Vagina (tissue), 2 donors: ENCODE measurements around the gene WDR48. TPM values are rescaled to one million over a fixed set of nuclear protein-coding genes. Genes with fewer than 3 reads are reported as not detected.

ENCODE experiments used
- DNase-seq, 2 donors: peaks; one replicate each; pipeline ENCODE4 v3.0.0-alpha.2; 2017; ENCODE audit errors: extremely low spot score in 2 of 2
- H3K27ac ChIP-seq: fragments of 200-600 bp; sonication (generic); one replicate; pipeline ENCODE4 v1.5.1; 2019
- H3K27me3 ChIP-seq: fragments of 200-600 bp; sonication (generic); one replicate; pipeline ENCODE4 v1.5.1; 2019
- H3K36me3 ChIP-seq, 2 donors: fragments of 200-600 bp; sonication (generic); one replicate each; pipeline ENCODE4 v1.5.1; 2017 to 2019
- H3K4me1 ChIP-seq: fragments of 200-600 bp; sonication (generic); one replicate; pipeline ENCODE4 v1.5.1; 2019
- H3K4me3 ChIP-seq, 2 donors: fragments of 200-600 bp; sonication (generic); 1 replicate in 1 of 2; 2 replicates in 1 of 2; pipeline ENCODE4 v1.5.1; 2016 to 2019
- H3K9me3 ChIP-seq: fragments of 200-600 bp; sonication (generic); one replicate; pipeline ENCODE4 v1.5.1; 2019
- POLR2A ChIP-seq, 2 donors: fragments of 450-650 bp; IDR thresholded peaks; one replicate each; pipeline ENCODE4 v1.6.1; 2017; ENCODE audit warnings: antibody characterized with exemption in 2 of 2, mild to moderate bottlenecking in 2 of 2, moderate library complexity in 2 of 2
- POLR2AphosphoS5 ChIP-seq, 2 donors: sonication (generic); formaldehyde crosslinking; IDR thresholded peaks; one replicate each; pipeline ENCODE4 v1.9.0; 2017; ENCODE audit warnings: antibody characterized with exemption in 2 of 2, mild to moderate bottlenecking in 2 of 2, low read depth in 1 of 2; ENCODE audit not compliant: insufficient read depth in 1 of 2
- intact Hi-C: fragments of 100-400 bp; cut with DNase I; formaldehyde crosslinking; loops from one replicate; pipeline ENCODE4 v1.15.1; 2023
- total RNA-seq: library from RNA; depleted of rRNA; stranded (reverse); fragments of >200 nt; gene quantifications from one replicate; pipeline ENCODE4 v1.2.3, GENCODE V29; 2016
- TF ChIP-seq, protein P1 (sequence below), 3 experiments: fragments of 450-650 bp in 2 of 3; fragments of 200-600 bp in 1 of 3; sonication (generic) in 1 of 3; IDR thresholded peaks; one replicate each; pipeline ENCODE4 v1.5.1; 2017 to 2019; ENCODE audit warnings: antibody characterized with exemption in 3 of 3, mild to moderate bottlenecking in 2 of 3, moderate library complexity in 2 of 3

The WDR48 gene
- total RNA-seq, 1 donor from 2014 or later, result 43.7 TPM

DNA sequence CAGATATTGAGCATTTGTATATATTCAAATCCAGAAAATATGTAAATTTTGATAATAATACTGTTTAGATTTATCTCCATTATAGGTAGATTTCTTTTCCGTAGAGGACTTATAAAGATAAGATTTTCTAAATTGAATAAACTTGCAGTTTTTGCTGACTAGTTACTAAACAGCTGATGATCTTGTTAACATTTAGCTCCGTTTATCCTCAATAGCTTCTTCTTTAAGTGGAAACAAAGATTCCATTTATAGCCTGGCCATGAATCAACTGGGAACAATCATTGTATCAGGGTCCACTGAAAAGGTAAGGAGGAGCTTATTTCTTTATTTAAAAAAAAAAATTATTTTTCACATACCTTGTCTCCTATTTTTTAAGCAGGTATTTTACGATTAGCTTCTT lies 16.7 kb downstream of the WDR48 start:
- H3K4me1 ChIP-seq, result no peaks in the 10 kb centered on the region
- no peak for TF ChIP-seq POLR2A (IDR thresholded peaks at IDR 0.05)
- TF ChIP-seq POLR2AphosphoS5 (IDR thresholded peaks at IDR 0.05; ENCODE audit: insufficient read depth in 1 of 2, low read depth in 1 of 2), result no peak
- TF ChIP-seq, protein P1, sequence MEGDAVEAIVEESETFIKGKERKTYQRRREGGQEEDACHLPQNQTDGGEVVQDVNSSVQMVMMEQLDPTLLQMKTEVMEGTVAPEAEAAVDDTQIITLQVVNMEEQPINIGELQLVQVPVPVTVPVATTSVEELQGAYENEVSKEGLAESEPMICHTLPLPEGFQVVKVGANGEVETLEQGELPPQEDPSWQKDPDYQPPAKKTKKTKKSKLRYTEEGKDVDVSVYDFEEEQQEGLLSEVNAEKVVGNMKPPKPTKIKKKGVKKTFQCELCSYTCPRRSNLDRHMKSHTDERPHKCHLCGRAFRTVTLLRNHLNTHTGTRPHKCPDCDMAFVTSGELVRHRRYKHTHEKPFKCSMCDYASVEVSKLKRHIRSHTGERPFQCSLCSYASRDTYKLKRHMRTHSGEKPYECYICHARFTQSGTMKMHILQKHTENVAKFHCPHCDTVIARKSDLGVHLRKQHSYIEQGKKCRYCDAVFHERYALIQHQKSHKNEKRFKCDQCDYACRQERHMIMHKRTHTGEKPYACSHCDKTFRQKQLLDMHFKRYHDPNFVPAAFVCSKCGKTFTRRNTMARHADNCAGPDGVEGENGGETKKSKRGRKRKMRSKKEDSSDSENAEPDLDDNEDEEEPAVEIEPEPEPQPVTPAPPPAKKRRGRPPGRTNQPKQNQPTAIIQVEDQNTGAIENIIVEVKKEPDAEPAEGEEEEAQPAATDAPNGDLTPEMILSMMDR (IDR thresholded peaks at IDR 0.05), result no peak
- intact Hi-C loops, result no loop called here
- no peaks in the 10 kb centered on the region for H3K27me3 ChIP-seq
- H3K4me3 ChIP-seq, result no peak overlapping the region
- H3K9me3 ChIP-seq, result no peaks in the 10 kb centered on the region
- peaks cover 0 to 35% of the 10 kb centered on the region in 2 donors for H3K36me3 ChIP-seq
- no peak for DNase-seq
- H3K27ac ChIP-seq, result no peak overlapping the region

DNA sequence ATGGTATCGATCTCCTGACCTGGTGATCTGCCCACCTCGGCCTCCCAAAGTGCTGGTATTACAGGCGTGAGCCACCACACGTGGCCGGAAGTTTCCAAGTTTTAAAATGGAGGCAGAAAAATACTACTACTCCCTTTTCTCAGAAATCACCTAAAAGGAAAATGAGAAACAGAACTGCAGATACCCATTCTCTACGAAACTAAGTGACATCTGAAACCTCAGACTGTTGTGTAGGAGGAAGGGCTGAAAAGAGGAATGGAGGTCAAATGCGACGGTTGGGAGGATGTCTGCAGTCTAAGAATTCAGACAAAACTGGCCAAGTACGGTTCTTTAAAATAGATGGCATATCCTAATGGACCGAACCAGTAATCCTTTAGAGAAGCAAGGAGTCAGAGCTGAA lies 24.1 kb downstream of the WDR48 start:
- H3K27ac ChIP-seq, result no peak overlapping the region
- no peaks in the 10 kb centered on the region for H3K9me3 ChIP-seq
- TF ChIP-seq POLR2A (IDR thresholded peaks at IDR 0.05), result no peak
- TF ChIP-seq, protein P1 (IDR thresholded peaks at IDR 0.05), result no peak
- DNase-seq, result no peak
- intact Hi-C loops, result no loop called here
- no peaks in the 10 kb centered on the region for H3K4me1 ChIP-seq
- H3K27me3 ChIP-seq, result no peaks in the 10 kb centered on the region
- H3K36me3 ChIP-seq, result peaks cover 0 to 53% of the 10 kb centered on the region in 2 donors
- H3K4me3 ChIP-seq, result no peak overlapping the region

DNA sequence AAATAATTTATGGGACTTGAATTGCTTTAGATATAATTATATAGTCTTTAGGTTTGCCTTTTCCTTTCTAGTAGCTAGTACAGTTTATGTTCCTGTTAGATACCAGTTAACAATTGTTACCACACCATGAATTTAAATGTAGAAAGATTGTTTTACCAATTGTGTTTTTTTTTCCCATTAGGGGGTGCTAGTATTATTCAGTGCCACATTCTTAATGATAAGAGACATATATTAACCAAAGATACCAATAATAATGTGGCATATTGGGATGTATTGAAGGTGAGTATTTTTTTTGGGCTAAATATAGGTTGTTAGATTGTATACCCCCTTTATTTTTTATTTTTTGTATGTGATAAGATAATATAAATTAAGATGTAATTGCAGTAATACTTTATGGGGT lies 27.7 kb downstream of the WDR48 start:
- intact Hi-C loops, result no loop called here
- peaks cover 0 to 47% of the 10 kb centered on the region in 2 donors for H3K36me3 ChIP-seq
- no peaks in the 10 kb centered on the region for H3K27me3 ChIP-seq
- H3K4me3 ChIP-seq, result no peak overlapping the region
- no peaks in the 10 kb centered on the region for H3K4me1 ChIP-seq
- no peak for TF ChIP-seq POLR2A (IDR thresholded peaks at IDR 0.05)
- TF ChIP-seq, protein P1 (IDR thresholded peaks at IDR 0.05), result no peak
- TF ChIP-seq POLR2AphosphoS5 (IDR thresholded peaks at IDR 0.05; ENCODE audit: insufficient read depth in 1 of 2, low read depth in 1 of 2), result no peak
- no peak overlapping the region for H3K27ac ChIP-seq
- DNase-seq, result no peak
- H3K9me3 ChIP-seq, result no peaks in the 10 kb centered on the region

DNA sequence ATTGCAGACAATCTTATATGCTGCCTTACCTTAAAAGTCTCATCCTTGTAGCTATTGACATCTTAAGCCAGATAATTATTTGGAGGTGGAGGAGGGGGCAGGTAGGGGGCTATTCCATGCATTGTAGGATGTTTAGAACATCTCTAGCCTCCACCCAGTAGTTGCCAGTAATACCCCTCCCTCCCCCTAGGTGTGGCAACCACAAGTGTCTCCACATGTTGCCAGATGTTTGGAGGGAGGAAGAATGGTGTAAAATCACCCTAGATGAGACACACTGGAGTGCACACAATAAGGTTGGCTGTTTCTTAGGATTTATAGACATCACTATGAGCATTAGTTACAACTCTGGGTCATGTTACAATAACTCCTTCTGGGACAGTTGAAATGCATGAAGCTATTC lies 28.2 kb downstream of the WDR48 start:
- no peak overlapping the region for H3K4me3 ChIP-seq
- H3K27me3 ChIP-seq, result no peaks in the 10 kb centered on the region
- H3K27ac ChIP-seq, result no peak overlapping the region
- TF ChIP-seq POLR2A (IDR thresholded peaks at IDR 0.05) (no peak), POLR2AphosphoS5 (IDR thresholded peaks at IDR 0.05; ENCODE audit: insufficient read depth in 1 of 2, low read depth in 1 of 2) (no peak)
- TF ChIP-seq, protein P1 (IDR thresholded peaks at IDR 0.05), result no peak
- intact Hi-C loops, result no loop called here
- H3K4me1 ChIP-seq, result no peaks in the 10 kb centered on the region
- H3K9me3 ChIP-seq, result no peaks in the 10 kb centered on the region
- DNase-seq, result no peak
- H3K36me3 ChIP-seq, result peaks cover 0 to 47% of the 10 kb centered on the region in 2 donors

DNA sequence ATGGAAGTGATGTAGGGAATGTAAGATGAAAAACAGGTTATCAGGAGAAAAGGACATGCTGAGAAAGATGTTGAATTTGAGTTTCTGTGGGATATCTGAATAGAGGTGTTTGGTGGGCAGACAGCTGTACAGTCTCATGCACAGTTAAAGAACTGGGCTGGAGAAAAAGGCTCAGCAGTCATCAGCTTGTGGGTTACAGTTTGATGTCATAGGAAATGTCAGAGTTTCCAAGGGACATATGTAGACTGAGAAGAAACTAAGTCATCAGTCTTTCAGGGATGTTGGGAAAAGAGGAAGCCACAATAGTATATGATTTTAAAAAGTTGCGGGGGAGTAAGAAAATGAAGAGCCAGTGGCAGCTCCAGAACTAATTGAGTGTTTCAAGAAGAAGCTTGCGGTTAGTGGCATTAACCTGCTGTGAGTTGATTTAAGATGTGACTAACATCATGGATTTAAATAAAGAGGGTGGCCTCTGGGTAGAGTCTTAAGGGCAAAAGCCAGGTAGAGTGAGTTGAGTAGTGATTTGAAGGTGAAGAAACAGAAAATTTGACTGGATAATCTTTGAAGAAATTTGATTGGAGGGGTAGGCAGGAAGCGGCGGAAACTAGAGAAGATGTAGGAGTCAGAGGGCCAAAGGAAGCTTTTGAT lies 31.0 kb downstream of the WDR48 start:
- no peaks in the 10 kb centered on the region for H3K4me1 ChIP-seq
- TF ChIP-seq POLR2A (IDR thresholded peaks at IDR 0.05) (no peak), POLR2AphosphoS5 (IDR thresholded peaks at IDR 0.05; ENCODE audit: insufficient read depth in 1 of 2, low read depth in 1 of 2) (no peak)
- TF ChIP-seq, protein P1 (IDR thresholded peaks at IDR 0.05), result no peak
- H3K9me3 ChIP-seq, result no peaks in the 10 kb centered on the region
- H3K27me3 ChIP-seq, result no peaks in the 10 kb centered on the region
- no peak overlapping the region for H3K27ac ChIP-seq
- no peak for DNase-seq
- intact Hi-C loops, result no loop called here
- no peak overlapping the region for H3K4me3 ChIP-seq
- peaks cover 0 to 45% of the 10 kb centered on the region in 2 donors for H3K36me3 ChIP-seq
